SK-N-SH treated with all-trans-retinoic acid at 6 μM for 48 hours (cell line): ENCODE measurements around the gene CYB561.

Experiments
- ATAC-seq: fragments of 200-7000 bp; cut with Tn5 transposase; 3 replicates; pipeline ENCODE4 v1.9.1; 2020; ENCODE audit warnings: mild to moderate bottlenecking, moderate library complexity
- ARNTL ChIP-seq: fragments of 450-650 bp; formaldehyde crosslinking; IDR thresholded peaks from 2 replicates; pipeline ENCODE4 v1.5.0; 2020; ENCODE audit warnings: low read depth, mild to moderate bottlenecking, moderate library complexity, borderline replicate concordance
- BACH2 ChIP-seq: fragments of 250-450 bp; sonication (Bioruptor Pico); IDR thresholded peaks from 2 replicates; pipeline ENCODE4 v1.9.0; 2021; ENCODE audit warnings: mild to moderate bottlenecking, borderline replicate concordance
- CSDC2 ChIP-seq: fragments of 250-450 bp; sonication (Bioruptor Pico); IDR thresholded peaks from 2 replicates; pipeline ENCODE4 v1.5.0; 2020; ENCODE audit warnings: mild to moderate bottlenecking, moderate library complexity
- ESRRG ChIP-seq: fragments of 250-450 bp; sonication (Bioruptor Pico); IDR thresholded peaks from 2 replicates; pipeline ENCODE4 v1.6.1; 2021; ENCODE audit warnings: mild to moderate bottlenecking
- GLIS3 ChIP-seq: fragments of 250-450 bp; sonication (Bioruptor Pico); IDR thresholded peaks from 2 replicates; pipeline ENCODE4 v1.5.0; 2020; ENCODE audit warnings: mild to moderate bottlenecking, moderate library complexity
- ISL1 ChIP-seq: fragments of 250-450 bp; sonication (Bioruptor Pico); IDR thresholded peaks from 2 replicates; pipeline ENCODE4 v2.1.2; 2022; ENCODE audit warnings: mild to moderate bottlenecking, moderate library complexity
- OSR1 ChIP-seq: fragments of 250-450 bp; sonication (Bioruptor Pico); IDR thresholded peaks from 2 replicates; pipeline ENCODE4 v1.8.0; 2022; ENCODE audit warnings: moderate library complexity, mild to moderate bottlenecking, inconsistent platforms
- PPARA ChIP-seq: fragments of 250-450 bp; sonication (Bioruptor Pico); IDR thresholded peaks from 2 replicates; pipeline ENCODE4 v1.5.0; 2020; ENCODE audit warnings: mild to moderate bottlenecking, borderline replicate concordance
- RARB ChIP-seq: fragments of 250-450 bp; sonication (Bioruptor Pico); IDR thresholded peaks from 2 replicates; pipeline ENCODE4 v1.8.0; 2021; ENCODE audit warnings: mild to moderate bottlenecking, moderate library complexity
- SNAI2 ChIP-seq: fragments of 250-450 bp; sonication (Bioruptor Pico); IDR thresholded peaks from 2 replicates; pipeline ENCODE4 v1.5.0; 2020; ENCODE audit warnings: mild to moderate bottlenecking, moderate library complexity
- TCF4 ChIP-seq: fragments of 250-450 bp; sonication (Bioruptor Pico); IDR thresholded peaks from 2 replicates; pipeline ENCODE4 v1.8.0; 2021; ENCODE audit warnings: mild to moderate bottlenecking, moderate library complexity, borderline replicate concordance
- TOX ChIP-seq: fragments of 250-450 bp; sonication (Bioruptor Pico); IDR thresholded peaks from 2 replicates; pipeline ENCODE4 v1.8.0; 2021; ENCODE audit warnings: mild to moderate bottlenecking, moderate library complexity, borderline replicate concordance
- ZC3H10 ChIP-seq: fragments of 250-450 bp; sonication (Bioruptor Pico); IDR thresholded peaks from 2 replicates; pipeline ENCODE4 v1.5.1; 2021; ENCODE audit warnings: mild to moderate bottlenecking, moderate library complexity
- ZFP3 ChIP-seq: fragments of 250-450 bp; sonication (Bioruptor Pico); IDR thresholded peaks from 2 replicates; pipeline ENCODE4 v1.5.0; 2020; ENCODE audit warnings: mild to moderate bottlenecking, moderate library complexity
- ZFP30 ChIP-seq: fragments of 450-650 bp; formaldehyde crosslinking; IDR thresholded peaks from 2 replicates; pipeline ENCODE4 v1.5.0; 2022; ENCODE audit warnings: mild to moderate bottlenecking, moderate library complexity
- ZNF565 ChIP-seq: fragments of 450-650 bp; formaldehyde crosslinking; conservative IDR thresholded peaks from 2 replicates; pipeline ENCODE4 v1.5.0; 2020; ENCODE audit warnings: low read depth, mild to moderate bottlenecking, moderate library complexity
- ZNF70 ChIP-seq: fragments of 450-650 bp; formaldehyde crosslinking; IDR thresholded peaks from 2 replicates; pipeline ENCODE4 v1.5.0; 2020; ENCODE audit warnings: mild to moderate bottlenecking, moderate library complexity
- TF ChIP-seq, protein P1 (sequence below): fragments of 250-450 bp; sonication (Bioruptor Pico); IDR thresholded peaks from 2 replicates; pipeline ENCODE4 v1.5.0; 2020; ENCODE audit warnings: mild to moderate bottlenecking, moderate library complexity
- TF ChIP-seq, protein P2 (sequence below): fragments of 250-450 bp; sonication (Bioruptor Pico); IDR thresholded peaks from 2 replicates; pipeline ENCODE4 v1.8.0; 2020; ENCODE audit warnings: mild to moderate bottlenecking, moderate library complexity, borderline replicate concordance
- TF ChIP-seq, protein P3 (sequence below): fragments of 250-450 bp; sonication (Bioruptor Pico); IDR thresholded peaks from 2 replicates; pipeline ENCODE4 v1.8.0; 2021; ENCODE audit warnings: low read depth, mild to moderate bottlenecking, moderate library complexity, borderline replicate concordance
- TF ChIP-seq, protein P4 (sequence below): fragments of 250-450 bp; sonication (Bioruptor Pico); IDR thresholded peaks from 2 replicates; pipeline ENCODE4 v1.5.1; 2020; ENCODE audit warnings: low read depth, mild to moderate bottlenecking, moderate library complexity

The CYB561 gene, protein sequence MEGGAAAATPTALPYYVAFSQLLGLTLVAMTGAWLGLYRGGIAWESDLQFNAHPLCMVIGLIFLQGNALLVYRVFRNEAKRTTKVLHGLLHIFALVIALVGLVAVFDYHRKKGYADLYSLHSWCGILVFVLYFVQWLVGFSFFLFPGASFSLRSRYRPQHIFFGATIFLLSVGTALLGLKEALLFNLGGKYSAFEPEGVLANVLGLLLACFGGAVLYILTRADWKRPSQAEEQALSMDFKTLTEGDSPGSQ

DNA sequence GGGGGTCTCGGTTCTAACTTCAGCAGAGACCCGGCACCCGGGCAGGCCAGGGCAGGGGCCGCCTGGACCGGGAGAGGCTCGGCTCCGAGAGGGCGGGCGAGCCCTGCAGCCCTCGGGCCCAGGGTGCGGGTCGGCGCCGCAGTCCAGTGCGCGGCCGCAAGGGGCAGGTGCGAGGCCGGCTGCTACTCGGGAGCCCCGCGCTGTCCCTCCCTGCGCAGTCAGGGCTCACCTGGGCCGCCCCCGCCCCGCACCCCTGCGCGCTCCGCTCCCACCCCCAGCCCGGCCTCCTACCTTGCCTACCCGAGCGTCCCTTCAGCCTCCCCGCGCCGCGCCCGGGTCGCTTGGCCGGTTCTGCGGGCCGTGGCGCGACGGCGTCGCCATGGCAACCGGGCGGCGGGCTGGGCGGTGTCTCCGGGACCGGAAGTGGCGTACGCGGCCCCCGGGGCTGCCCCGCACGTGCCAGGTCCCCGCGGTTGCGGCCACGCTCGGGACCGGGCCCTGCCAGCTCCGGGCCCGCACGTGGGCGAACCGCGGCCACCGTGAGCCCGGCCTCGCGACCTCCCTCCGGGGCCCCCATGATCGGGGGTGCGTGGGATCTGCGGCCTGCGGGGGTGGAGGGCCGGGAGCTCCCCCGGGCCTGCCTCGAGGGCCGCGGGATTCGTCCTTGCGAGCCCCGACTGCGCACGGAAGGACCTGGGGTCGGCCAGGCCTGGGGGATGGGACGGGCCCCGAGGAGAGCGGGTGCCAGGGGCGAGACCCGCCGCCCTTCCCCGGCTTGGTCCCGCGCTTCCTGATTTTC is at the start of gene CYB561:
CYB561 (minus strand) TSS at position 353 of the 799 bp plus-strand sequence. CDS start 8,759 bp downstream, outside the sequence.
- TF ChIP-seq, protein P1, sequence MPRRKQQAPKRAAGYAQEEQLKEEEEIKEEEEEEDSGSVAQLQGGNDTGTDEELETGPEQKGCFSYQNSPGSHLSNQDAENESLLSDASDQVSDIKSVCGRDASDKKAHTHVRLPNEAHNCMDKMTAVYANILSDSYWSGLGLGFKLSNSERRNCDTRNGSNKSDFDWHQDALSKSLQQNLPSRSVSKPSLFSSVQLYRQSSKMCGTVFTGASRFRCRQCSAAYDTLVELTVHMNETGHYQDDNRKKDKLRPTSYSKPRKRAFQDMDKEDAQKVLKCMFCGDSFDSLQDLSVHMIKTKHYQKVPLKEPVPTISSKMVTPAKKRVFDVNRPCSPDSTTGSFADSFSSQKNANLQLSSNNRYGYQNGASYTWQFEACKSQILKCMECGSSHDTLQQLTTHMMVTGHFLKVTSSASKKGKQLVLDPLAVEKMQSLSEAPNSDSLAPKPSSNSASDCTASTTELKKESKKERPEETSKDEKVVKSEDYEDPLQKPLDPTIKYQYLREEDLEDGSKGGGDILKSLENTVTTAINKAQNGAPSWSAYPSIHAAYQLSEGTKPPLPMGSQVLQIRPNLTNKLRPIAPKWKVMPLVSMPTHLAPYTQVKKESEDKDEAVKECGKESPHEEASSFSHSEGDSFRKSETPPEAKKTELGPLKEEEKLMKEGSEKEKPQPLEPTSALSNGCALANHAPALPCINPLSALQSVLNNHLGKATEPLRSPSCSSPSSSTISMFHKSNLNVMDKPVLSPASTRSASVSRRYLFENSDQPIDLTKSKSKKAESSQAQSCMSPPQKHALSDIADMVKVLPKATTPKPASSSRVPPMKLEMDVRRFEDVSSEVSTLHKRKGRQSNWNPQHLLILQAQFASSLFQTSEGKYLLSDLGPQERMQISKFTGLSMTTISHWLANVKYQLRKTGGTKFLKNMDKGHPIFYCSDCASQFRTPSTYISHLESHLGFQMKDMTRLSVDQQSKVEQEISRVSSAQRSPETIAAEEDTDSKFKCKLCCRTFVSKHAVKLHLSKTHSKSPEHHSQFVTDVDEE (CRISPR knock-in tag): peak; percentile 76
- TF ChIP-seq GLIS3 (CRISPR knock-in tag) (no peak), ZNF565 (CRISPR knock-in tag) (no peak), ARNTL (CRISPR knock-in tag) (no peak), ZC3H10 (CRISPR knock-in tag) (0 out of 2 replicates have a peak, but pooled peaks have one; percentile 42), BACH2 (CRISPR knock-in tag) (peak; percentile 82), ZFP30 (CRISPR knock-in tag) (no peak), ZFP3 (0 out of 2 replicates have a peak, but pooled peaks have one; percentile 29), TOX (CRISPR knock-in tag) (no peak), TCF4 (CRISPR knock-in tag) (no peak), ESRRG (CRISPR knock-in tag) (no peak), ZNF70 (CRISPR knock-in tag) (no peak), CSDC2 (CRISPR knock-in tag) (peak; percentile 96), PPARA (CRISPR knock-in tag) (no peak), SNAI2 (CRISPR knock-in tag) (0 out of 2 replicates have a peak, but pooled peaks have one; percentile 74), OSR1 (no peak)
- TF ChIP-seq, protein P2, sequence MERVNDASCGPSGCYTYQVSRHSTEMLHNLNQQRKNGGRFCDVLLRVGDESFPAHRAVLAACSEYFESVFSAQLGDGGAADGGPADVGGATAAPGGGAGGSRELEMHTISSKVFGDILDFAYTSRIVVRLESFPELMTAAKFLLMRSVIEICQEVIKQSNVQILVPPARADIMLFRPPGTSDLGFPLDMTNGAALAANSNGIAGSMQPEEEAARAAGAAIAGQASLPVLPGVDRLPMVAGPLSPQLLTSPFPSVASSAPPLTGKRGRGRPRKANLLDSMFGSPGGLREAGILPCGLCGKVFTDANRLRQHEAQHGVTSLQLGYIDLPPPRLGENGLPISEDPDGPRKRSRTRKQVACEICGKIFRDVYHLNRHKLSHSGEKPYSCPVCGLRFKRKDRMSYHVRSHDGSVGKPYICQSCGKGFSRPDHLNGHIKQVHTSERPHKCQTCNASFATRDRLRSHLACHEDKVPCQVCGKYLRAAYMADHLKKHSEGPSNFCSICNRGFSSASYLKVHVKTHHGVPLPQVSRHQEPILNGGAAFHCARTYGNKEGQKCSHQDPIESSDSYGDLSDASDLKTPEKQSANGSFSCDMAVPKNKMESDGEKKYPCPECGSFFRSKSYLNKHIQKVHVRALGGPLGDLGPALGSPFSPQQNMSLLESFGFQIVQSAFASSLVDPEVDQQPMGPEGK: no peak
- ATAC-seq: peak; percentile 82

DNA sequence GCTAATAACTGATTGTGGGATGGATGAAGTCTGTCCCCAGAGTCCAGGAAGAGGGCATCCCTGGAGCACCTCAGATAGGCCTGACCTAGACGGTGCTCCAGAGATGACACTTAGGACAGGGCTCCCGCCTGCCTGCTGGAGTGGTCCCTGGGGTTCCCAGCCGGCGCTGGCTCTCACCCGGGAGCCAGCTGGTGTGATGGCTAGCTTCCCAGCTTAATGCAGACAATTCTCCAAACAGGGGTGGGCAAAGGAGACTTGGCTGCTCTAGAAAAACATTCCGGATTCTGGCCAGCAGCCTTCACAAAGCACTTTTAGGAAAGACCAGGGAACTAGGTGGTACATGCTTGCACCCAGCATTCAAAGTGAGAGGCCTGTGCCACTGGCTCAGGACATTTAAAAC is 49.4 kb upstream of the CYB561 start:
- no peak for ATAC-seq
- TF ChIP-seq, protein P3, sequence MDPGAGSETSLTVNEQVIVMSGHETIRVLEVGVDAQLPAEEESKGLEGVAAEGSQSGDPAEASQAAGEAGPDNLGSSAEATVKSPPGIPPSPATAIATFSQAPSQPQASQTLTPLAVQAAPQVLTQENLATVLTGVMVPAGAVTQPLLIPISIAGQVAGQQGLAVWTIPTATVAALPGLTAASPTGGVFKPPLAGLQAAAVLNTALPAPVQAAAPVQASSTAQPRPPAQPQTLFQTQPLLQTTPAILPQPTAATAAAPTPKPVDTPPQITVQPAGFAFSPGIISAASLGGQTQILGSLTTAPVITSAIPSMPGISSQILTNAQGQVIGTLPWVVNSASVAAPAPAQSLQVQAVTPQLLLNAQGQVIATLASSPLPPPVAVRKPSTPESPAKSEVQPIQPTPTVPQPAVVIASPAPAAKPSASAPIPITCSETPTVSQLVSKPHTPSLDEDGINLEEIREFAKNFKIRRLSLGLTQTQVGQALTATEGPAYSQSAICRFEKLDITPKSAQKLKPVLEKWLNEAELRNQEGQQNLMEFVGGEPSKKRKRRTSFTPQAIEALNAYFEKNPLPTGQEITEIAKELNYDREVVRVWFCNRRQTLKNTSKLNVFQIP (CRISPR knock-in tag): no peak
- TF ChIP-seq ZNF70 (CRISPR knock-in tag) (no peak), ISL1 (CRISPR knock-in tag) (no peak), ZNF565 (CRISPR knock-in tag) (no peak), ZC3H10 (CRISPR knock-in tag) (no peak), SNAI2 (CRISPR knock-in tag) (no peak), RARB (CRISPR knock-in tag) (no peak), ESRRG (CRISPR knock-in tag) (no peak), BACH2 (CRISPR knock-in tag) (no peak), ZFP30 (CRISPR knock-in tag) (no peak), TOX (CRISPR knock-in tag) (no peak), ARNTL (CRISPR knock-in tag) (no peak)
- TF ChIP-seq, protein P4, sequence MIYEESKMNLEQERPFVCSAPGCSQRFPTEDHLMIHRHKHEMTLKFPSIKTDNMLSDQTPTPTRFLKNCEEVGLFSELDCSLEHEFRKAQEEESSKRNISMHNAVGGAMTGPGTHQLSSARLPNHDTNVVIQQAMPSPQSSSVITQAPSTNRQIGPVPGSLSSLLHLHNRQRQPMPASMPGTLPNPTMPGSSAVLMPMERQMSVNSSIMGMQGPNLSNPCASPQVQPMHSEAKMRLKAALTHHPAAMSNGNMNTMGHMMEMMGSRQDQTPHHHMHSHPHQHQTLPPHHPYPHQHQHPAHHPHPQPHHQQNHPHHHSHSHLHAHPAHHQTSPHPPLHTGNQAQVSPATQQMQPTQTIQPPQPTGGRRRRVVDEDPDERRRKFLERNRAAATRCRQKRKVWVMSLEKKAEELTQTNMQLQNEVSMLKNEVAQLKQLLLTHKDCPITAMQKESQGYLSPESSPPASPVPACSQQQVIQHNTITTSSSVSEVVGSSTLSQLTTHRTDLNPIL (CRISPR knock-in tag): no peak
- TF ChIP-seq, protein P2: no peak
